HL-60 (cell line): ENCODE results near the gene PTTG1IP.

ENCODE experiments used
- DNase-seq, 2 experiments: peaks; one replicate each; pipeline ENCODE4 v3.0.0-alpha.2; 2010 to 2020; ENCODE audit warnings: low read depth in 1 of 2, low spot score in 1 of 2
- H3K27ac ChIP-seq: fragments of 250-450 bp; sonication (Bioruptor Pico); replicated peaks from 2 replicates; pipeline ENCODE4 v1.5.1; 2020; ENCODE audit warnings: mild to moderate bottlenecking, moderate library complexity
- H3K27me3 ChIP-seq: fragments of 250-450 bp; sonication (Bioruptor Pico); 2 replicates; pipeline ENCODE4 v1.5.1; 2021; ENCODE audit warnings: mild to moderate bottlenecking, moderate library complexity; ENCODE audit not compliant: insufficient read depth, poor library complexity, severe bottlenecking
- H3K4me3 ChIP-seq: replicated peaks from 2 replicates; pipeline ENCODE4 v1.5.1; 2011; ENCODE audit warnings: mild to moderate bottlenecking, control low read depth, low read length; ENCODE audit not compliant: insufficient read depth
- CTCF ChIP-seq: IDR thresholded peaks from one replicate; pipeline ENCODE4 v1.5.1; 2011; ENCODE audit warnings: low read length, control low read depth, inconsistent platforms; ENCODE audit not compliant: insufficient read depth
- GABPA ChIP-seq: IDR thresholded peaks from 2 replicates; pipeline ENCODE4 v1.6.1; 2012; ENCODE audit warnings: low read depth
- POLR2AphosphoS5 ChIP-seq: IDR thresholded peaks from 2 replicates; pipeline ENCODE4 v1.6.1; 2012; ENCODE audit warnings: low read depth
- SPI1 ChIP-seq: IDR thresholded peaks from 2 replicates; pipeline ENCODE4 v1.6.1; 2012; ENCODE audit warnings: low read depth, mild to moderate bottlenecking, borderline replicate concordance
- TF ChIP-seq, protein P1 (sequence below): IDR thresholded peaks from 2 replicates; pipeline ENCODE4 v1.6.1; 2012; ENCODE audit warnings: low read depth; ENCODE audit not compliant: insufficient replicate concordance

PTTG1IP gene

GRCh38 chr21:44891631-44892031 is 18.1 kb upstream of the PTTG1IP start:
- H3K27me3 ChIP-seq, result no peaks in the 10 kb centered on the region
- no peak overlapping the region for H3K27ac ChIP-seq
- H3K4me3 ChIP-seq, result no peak overlapping the region
- DNase-seq, result no peak
- TF ChIP-seq, protein P1, sequence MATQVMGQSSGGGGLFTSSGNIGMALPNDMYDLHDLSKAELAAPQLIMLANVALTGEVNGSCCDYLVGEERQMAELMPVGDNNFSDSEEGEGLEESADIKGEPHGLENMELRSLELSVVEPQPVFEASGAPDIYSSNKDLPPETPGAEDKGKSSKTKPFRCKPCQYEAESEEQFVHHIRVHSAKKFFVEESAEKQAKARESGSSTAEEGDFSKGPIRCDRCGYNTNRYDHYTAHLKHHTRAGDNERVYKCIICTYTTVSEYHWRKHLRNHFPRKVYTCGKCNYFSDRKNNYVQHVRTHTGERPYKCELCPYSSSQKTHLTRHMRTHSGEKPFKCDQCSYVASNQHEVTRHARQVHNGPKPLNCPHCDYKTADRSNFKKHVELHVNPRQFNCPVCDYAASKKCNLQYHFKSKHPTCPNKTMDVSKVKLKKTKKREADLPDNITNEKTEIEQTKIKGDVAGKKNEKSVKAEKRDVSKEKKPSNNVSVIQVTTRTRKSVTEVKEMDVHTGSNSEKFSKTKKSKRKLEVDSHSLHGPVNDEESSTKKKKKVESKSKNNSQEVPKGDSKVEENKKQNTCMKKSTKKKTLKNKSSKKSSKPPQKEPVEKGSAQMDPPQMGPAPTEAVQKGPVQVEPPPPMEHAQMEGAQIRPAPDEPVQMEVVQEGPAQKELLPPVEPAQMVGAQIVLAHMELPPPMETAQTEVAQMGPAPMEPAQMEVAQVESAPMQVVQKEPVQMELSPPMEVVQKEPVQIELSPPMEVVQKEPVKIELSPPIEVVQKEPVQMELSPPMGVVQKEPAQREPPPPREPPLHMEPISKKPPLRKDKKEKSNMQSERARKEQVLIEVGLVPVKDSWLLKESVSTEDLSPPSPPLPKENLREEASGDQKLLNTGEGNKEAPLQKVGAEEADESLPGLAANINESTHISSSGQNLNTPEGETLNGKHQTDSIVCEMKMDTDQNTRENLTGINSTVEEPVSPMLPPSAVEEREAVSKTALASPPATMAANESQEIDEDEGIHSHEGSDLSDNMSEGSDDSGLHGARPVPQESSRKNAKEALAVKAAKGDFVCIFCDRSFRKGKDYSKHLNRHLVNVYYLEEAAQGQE, result no peak
- TF ChIP-seq SPI1, result no peak
- TF ChIP-seq GABPA, result no peak
- TF ChIP-seq POLR2AphosphoS5, result no peak
- no peak for TF ChIP-seq CTCF

- H3K27me3 ChIP-seq, result no peaks in the 10 kb centered on the region
- TF ChIP-seq CTCF (no peak), SPI1 (no peak), GABPA (no peak), POLR2AphosphoS5 (no peak)
- TF ChIP-seq, protein P1, result no peak
- H3K27ac ChIP-seq, result no peak overlapping the region
- DNase-seq, result no peak
- no peak overlapping the region for H3K4me3 ChIP-seq
Observed at GRCh38 chr21:44890961-44891541, 17.6 kb upstream of the PTTG1IP start.

DNA sequence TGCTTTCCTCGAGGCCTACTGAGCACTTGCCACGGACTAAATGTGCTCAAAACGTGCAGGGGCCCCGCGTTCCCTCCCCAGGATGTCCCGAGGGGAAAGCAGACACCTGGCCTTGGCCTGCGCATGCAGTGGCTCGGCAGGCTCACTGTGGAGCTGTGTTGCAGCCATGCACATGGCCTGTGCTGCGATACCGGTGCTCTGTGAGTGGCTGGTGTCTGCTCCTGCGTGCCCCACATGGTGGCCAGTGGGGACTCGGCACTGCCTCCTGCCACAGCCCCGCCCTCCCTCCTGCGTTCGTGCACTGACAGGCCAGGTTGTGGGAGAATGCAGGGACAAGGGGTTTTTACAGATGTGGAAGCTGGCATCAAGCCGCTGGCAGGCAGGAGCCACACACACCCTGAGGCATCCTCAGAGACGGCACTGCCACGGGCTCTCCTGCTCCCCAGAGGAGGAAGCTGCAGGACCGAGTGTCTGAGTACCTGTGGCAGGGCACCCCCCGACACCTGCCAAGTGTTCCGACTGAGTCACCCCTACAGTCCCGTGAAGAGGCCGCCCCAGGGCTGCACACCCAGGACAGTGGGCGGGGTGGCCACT is 16.9 kb upstream of the PTTG1IP start:
- H3K27me3 ChIP-seq, result no peaks in the 10 kb centered on the region
- DNase-seq, result no peak
- H3K4me3 ChIP-seq, result no peak overlapping the region
- no peak overlapping the region for H3K27ac ChIP-seq
- TF ChIP-seq POLR2AphosphoS5 (no peak), CTCF (no peak), GABPA (no peak), SPI1 (no peak)
- TF ChIP-seq, protein P1, result no peak
